NOMO-1 (cell line): ENCODE data around the gene CEP68.
"Not testable (repeated sequence)": the region's sequence is repeated elsewhere in the genome, so short reads cannot be mapped to it uniquely, and the experiment has no call there.

ENCODE experiments used
- DNase-seq, 2 experiments: peaks; one replicate each; lab custom pipeline; 2025; ENCODE audit not compliant: unreplicated experiment in 2 of 2; lab: John Stamatoyannopoulos, UW

Gene CEP68

DNA sequence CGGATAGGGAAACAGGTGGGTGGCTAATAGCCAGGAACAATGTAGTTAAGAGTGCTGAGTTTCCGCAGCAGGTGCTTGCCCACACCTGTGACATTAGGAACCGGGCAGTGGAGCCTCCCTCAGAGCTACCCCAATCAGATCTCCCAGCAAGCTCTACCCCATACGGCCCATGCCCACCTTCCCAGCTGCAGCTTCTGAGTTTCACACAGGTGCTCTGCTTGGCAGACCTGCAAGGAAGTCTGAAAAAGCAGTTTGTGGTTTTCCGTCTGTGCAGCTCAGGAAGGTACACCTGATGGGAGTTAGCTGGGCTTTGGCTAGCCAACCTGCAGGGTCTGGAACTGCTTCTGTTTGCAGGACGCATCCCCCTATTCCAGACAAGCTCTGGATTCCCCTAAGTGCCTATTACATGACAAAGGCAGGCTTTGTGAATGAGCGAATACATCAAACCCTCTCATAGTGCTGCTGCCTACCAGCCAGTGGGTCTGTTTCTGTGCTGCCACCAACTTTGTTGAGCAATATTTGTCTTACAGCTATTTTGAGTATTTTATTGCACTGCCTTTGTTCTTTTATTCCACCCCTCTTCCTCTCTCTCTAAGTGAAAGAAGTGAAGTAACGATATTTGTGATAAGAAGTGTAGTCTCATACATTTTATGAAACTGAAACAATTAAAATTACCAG is 24.7 kb upstream of the CEP68 start:
- DNase-seq = peak; percentile 51 to 73

DNA sequence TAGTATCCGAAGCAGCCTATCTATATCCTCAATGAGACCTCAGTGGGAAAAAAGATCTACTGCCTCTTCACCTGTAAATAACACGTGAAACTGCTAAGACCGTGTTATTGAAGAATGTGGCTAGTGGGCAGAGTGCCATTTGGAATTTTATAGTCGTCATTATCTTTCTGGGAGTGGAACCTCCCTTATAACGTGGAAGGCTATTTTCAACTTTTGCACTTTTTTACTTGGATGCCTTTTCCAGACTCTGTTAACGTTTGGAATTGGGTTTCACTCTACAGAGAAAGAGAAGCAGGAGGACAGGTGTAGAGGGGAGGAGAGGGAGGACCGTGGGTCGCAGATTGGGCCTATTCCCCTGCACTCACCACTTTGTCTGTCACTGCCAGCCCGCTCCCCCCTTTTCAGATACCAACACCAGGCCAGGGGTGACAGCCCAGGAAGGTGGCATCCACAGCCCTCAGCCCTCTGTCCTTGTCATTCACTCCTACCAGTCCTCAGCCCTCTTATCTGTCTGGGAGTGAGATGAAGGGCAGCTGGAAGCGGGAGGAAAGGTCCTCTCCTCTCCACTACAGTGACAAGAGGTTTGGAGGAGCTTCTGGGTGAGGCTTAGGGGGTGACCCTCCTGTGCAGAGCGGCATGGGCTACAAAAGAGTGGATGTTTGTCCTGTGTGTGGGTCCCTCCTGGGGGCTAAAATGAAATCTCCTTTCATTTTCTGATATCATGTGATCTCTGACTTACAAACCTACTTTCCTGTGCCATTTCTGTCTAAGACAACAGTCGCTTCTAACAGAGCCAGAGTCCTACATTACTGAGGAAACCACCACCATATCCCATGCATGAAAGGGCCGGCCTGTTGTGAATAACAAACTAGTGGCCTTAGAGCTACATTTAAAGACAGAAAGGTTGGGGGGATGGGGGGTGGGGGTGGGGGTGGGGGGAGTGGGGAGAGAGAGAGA is 23.9 kb upstream of the CEP68 start:
- no peak for DNase-seq

DNA sequence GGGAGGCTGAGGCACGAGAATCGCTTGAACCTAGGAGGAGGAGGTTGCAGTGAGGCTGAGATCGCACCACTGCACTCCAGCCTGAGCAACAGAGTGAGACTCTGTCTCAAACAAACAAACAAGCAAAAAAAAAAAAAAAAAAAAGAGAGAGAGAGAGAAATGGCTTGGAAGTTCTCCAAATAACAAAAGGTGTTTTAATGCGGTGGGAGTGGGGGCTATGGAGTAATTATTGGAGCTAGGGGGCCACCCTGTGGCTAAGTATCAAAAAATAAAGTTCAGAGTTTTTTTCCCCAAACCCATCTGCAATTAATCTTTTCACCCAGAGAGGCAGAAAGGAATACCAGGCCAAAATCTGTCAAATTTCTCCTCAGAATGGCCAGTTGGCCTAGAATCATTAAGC is 23.0 kb upstream of the CEP68 start:
- DNase-seq = peak; percentile 20 to 29

DNA sequence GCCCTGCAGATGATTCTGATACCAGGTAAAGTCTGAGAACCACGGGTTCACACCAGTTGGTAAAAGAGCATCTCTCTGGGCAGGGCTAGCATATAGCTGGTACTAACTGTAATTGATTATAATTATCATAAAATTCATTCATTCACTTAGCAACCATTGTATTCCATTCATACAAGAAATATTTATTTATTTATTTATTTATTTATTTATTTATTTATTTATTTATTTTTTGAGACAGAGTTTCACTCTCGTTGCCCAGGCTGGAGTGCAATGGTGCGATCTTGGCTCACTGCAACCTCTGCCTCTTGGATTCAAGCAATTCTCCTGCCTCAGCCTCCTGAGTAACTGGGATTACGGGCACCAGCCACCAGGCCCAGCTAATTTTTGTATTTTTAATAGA is 22.5 kb upstream of the CEP68 start:
- not testable (repeated sequence) for DNase-seq

DNA sequence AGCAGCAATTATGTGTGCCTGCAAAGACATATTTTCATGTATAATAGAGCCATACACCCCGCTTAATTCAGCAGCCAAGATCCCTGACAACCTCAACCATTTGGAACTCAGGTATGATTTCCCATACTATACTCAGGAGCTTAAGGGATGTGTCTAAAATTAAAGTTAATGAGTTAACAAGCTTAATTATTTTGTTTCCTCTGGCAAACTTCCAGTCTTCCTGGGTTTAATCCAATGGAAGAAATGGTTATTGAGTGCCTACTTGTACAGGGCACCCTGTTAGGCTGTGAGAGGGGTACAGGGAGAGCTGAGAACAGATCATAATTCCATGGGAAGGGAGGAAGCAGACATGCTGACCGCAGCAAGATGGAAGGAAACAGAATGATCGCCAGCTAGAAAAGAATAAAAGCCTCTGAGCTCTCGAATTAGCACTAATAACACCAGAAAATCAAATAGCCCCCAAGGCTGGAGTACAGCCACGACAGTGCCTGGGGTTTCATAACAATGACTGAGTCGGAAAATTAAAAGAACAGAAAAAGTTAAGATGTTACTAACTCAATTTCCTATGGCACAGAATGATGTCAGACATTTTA is 20.8 kb upstream of the CEP68 start:
- DNase-seq = no peak

DNA sequence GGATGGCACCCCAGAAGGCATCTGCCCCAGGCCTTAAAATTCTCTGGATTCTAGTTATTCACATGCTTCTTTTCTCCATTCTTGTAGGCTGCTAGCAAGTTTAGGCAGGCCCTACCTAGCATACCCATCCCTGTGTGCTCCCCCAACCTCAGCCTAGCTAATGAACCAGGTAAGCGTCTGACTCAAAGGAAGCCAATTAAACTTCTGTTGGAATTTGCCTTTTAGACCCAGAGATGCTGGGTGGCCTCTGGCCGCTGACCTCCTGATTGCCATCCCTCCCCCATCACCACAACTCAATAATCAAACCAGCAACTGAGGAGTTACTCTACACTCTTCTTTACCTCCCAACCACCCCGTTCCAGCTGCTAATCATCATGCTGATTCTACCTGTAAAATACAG is 19.0 kb upstream of the CEP68 start:
- no peak for DNase-seq

DNA sequence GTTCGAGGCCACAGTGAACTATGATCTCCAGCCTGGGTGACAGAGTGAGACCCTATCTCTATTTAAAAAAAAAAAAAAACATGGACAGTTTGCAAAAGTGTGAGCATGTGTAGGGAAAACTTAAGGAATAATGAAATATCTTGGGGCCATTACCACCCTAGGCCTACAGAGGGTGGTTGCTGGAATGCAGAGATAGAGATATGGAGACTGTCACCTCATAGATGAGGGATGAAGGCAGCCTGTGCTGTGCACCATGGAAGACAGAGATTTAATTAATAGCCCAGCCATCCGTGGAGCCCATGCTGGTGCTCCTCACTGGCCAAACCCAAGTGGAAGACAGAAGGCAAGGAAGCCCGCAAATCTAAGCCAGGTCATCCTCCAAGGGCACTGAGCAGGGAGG is 16.6 kb upstream of the CEP68 start:
- no peak for DNase-seq

DNA sequence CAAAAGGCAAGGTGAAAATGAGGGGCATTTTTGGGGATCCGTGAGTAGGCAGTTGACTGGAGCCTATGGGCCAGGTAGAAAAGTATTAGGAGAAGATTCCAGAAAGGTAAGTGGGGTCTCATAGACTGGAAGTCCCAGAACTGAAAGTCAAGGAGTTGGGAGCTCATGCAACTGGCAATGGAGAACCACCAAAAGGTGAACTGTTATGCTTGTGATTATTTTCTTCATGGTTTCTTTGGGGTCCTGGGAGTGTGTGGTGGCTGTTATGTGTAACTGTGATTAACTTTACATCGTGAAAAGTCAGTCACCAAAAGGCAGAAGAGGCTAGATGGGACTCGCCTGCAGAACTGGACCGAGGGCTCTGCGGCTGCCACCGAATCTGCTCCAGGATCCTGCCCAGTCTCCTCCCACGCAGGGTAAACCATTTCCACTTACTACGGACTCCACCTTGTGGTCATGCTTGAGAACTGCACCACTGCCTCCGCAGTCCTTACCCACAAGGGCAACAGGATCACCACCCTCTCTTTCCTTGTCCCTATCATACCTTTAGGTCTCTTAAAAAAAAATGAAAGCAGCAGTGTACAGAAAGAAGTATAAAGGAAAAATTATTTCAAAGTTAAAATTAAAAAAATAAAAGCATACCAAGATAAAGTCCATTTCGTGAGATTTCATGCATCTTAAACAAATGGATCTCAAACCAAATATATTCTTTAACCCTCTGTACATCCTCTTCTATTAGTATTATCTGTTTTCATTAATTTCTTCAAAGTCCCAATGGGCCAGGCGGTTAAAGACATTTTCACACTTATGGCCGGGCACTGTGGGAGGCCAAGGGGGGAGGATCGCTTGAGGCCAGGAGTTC is 15.6 kb upstream of the CEP68 start:
- peak; percentile 35 to 76 for DNase-seq

DNA sequence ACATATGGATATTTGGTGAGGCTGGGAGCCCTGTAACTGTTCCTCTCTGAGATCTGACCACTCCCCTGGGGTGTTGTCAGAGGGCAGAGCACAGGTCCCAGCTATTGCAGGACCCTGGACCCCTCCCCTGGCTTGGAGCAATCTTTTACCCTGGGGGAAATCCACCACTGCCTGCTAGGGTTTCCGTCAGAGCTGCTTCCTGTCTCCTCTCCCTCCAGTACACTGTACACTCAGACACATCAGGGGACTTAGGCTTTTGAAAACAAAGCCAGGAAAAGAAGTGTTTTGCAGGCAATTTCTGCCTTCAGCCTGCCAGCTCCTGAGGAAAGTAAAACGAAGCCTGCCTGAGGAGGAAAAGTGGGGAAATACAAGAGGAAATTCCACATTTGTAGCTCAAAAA is 13.2 kb upstream of the CEP68 start:
- no peak for DNase-seq

DNA sequence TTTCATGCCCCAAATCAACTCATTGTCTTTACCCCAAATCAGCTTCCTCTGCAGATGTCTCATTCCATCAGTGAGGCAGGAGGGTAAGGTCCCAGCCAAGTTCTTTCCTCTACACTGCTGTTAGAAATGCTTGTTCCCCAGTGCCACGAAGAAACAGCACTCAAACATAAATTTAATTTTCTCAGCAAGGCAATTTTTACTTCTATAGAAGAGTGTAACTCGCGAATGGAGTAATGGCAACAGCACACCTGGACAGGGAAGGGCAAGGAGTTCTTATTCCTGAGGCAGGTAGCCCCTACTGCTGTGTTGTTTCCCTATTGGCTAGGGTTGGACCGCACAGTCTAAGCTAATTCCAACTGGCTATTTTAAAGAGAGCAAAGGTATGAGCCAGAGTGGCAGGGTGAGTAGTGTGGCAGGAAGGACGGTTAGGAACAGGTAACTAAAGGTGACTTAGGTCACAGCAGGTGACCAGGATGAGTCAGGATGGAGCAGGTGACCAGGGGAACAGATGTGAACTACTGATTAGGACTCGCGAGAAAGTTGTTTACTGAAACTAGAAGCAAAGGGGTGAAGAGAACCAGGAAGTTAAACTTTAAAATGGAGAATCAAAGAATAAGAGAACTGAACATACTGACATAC is 12.0 kb upstream of the CEP68 start:
- DNase-seq = no peak

DNA sequence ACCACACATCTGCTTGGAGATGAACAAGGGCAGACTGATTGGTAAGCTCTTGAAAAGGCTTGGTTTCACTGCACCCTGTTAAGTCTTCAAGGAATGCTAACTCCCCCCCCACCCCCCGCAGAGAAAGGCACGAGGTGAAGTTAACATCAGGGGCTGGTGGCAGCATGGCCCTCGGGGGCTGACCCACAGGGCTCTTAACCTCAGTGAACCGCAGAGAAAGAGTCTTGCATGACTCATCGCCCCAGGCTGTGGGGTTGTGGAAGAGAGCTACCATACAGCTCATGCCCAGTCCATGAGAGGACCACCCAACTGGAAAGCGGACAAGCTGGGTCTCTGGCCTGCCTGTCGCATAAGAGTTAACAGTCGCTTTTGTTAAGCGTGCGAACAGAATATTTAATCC is 10.6 kb upstream of the CEP68 start:
- DNase-seq = no peak

DNA sequence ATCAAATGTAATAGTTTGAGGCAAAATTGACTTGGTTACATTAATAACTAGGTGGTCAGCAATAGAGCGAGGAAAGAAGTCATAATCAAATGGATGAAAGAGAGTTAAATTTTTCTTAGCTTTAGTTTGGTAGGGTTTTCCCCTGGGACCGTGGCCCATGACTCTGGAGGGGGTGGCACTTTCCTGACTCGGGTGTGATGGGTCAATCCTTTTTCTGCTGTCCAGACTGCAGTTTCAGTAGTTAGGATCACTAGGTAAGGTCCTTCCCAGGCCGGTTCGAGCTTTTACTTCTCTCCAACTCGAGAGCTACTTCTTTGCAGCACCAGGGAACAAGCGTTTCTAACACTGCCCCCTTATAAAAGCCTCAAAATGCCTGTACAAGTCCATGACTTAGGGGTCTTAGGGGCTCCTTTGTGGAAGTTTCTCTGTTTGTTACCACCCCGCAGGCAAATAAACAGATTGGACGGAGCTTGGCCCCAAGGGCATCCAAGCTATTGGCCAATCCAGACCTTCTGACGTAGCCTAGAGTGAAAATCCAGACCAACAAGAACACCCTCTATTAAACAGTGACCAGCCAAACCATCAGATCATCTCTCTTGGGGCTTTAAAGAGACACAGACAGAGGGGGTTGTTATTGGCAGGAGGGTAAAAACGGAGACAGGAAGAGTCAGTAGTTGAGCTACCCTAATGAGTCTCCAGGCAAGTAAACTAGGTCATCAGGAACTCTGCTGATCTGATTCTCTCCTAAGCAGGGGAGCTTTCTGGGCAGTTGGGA is 9.4 kb upstream of the CEP68 start:
- DNase-seq = no peak

DNA sequence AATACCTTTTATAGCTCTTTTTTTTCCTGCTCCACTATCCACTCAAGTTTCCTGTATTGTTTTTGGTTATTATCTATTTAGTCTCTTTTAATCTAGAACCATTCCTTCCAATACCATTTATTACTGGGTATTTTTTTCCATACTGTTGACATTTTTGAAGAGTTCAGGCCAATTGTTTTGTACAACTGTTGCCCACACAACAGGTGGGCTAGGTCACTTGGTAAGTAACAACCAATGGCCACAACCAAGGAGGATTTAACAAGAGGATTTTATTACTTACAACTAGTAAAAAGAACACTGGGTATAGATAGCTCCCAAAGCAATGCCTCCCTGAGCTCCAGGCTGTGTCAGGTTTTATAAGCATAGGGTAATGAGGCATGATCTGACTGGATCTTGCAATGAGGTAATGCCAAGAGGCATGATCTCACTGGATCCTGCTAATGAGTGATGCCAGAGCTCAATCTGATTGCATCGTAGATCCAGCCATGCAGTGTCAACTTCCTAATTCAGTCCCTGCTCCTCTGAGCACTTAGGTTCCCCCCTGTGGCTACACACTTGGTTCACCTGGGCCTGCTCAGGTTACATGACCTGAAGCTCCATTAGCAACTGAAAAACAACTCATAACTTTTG is 7.1 kb upstream of the CEP68 start:
- no peak for DNase-seq

DNA sequence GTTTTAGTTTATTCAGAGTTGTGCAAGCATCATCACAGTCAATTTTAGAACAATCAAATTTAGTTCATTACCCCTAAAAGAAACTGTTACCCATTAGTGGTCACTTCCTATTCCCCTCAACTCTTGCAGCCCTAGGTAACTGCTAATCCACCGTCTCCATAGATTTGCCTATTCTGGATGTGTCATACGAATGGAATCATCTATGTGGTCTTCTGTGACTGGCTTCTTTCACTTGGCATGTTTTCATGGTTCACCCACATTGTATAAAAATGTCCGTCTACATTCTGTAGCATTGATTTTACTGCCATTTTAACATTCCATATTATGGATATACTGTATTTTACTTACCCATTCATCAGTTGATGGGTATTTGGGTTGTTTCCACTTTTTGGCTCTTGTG is 5.3 kb upstream of the CEP68 start:
- DNase-seq = no peak

DNA sequence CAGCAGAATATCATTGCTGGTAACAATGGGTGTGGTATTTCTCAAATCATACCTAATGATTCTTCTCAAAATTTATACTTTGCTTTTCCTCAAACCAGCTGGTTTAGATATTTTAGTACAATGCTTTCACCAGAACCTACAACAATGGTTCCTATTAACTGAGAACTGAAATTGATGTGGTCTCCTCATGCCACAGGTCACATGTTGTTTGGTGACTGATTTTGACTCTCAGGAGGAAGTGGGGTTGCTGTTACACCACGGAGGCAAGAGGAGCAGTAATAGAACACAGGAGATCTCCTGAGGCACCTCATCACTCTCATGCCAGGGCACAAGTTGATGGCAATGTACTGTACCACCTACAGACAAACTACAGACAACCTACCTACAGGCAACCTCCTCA is 3.0 kb upstream of the CEP68 start:
- DNase-seq = peak; percentile 46 to 87

DNA sequence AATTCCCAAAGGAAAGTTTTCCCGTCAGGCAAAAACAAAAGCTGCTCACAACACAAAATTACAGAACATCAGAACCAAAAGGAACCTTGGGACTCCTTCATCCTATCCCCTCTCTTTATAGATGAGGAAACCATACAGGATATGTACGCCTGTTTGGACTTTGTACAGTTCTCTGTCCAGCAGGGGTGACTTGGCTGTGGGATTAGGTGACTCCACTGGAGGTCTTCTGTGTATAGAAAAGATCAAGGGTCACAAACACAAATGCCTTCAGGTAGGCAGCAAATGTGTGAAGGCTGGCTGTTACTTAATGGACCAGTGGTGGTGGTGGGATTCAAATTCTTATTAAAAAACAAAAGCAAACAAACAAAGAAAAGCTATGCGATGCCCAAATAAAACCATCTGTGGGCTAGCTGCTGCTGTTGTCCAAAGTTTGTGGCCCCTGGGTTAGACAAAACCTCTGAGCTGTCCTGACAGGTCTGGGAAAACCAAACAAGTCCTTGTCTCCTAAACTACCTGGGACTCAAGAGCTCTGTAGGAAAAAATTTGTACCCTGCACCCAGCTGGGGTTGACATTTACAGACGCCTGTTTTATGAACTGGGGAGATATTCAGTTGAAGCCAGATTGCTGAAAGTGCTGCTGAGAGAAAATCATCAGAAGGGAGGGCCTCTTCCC is 1.3 kb upstream of the CEP68 start:
- DNase-seq = peak; percentile 20 to 31

DNA sequence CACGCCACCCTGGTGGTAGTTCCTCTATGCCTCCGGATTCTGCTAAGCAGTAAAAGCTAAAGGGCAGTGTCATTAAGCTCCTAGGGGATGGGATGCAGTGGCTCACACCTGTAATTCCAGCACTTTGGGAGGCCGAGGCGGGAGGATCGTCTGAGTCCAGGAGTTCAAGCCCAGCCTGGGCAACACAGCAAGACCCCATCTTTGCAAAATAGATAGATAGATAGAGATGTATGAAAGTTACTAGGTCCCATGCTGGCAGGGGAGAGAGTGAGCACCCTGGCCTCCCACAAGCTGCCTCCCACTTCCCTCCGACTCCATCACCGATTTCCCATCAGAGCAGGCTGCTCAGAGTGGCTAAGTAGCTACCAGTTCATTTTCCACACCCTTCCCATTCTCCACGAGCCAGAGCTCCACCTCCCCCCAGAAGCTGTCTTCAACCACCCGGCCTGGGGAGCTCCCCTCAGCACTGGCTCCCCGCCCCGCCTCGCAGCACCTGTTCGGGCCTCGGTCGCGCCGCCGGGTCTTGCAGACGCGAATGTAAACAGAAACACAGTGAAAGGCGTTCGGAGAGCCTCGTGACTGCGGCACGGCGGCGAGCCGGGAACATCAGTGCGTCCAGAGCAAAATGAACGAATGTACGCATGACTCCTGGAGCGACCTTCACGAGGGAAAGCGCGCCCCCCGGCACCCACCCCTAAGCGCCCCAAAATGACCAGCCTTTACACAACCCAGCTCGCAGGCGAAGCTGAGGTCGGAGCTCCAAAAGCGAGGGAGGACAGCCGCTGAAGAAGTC is 598 bp upstream of the CEP68 start:
- DNase-seq = peak in 1 of 2 experiments; percentile 59

DNA sequence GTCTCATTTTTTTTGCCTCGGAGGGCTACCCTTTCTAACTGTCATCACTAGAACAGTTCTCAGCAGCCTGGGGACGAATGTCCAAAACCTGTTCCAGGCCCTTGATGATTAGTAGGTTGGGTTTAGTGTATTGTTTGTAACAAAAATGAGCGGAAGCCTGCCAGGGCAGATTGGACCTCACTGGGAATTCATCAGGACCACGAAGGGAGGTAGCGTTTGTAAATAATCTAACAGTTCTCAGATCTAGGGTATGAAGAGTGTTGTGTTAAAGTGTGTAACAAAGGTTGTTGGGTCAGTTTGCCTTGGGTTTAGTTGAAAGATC is 799 bp downstream of the CEP68 start:
- peak in 1 of 2 experiments; percentile 24 for DNase-seq
